NCI-H1048 (cell line): ENCODE results near the gene TMEM14C.

ENCODE experiments used
- DNase-seq: peaks from one replicate; lab custom pipeline; 2025; lab: John Stamatoyannopoulos, UW

Gene TMEM14C

DNA sequence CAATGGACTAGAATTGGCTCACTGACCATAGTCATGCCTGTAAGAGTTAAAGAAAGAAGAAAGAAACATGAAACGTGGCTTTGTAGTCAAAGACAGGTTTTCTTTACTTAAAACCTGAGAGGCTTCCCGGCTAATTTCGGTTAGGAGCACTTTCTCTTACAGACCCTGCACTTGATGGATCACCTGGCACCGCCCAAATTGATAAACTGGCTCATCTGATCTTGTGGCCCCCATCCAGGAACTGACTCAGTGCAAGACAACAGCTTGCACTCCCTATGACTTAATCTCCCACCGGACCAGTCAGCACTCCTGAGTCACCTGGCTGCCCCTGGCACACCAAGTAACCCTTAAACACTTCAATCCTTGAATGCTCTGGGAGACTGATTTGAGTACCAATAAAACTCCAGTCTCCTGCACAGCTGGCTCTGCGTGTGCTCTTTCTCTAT lies 37.0 kb downstream of the TMEM14C start:
- no peak for DNase-seq

DNA sequence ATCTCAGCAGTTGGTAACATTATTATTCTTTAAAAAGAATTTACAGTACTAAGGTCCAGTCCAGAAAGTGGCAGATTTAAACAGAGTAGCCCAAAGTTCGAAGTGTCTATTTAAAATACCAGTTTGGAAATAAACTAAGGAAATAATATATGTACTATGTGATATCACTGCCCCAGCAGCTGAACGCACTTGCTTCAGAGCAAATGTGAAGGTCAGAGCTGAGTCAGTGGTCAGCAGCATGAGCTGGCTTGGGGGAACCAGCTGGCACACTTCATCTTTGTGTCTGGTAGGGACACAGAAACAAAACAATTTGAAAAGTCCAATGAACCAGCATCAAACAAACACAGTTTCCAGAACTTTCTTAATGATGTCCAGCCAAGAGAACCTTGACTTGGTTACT lies 40.1 kb downstream of the TMEM14C start:
- DNase-seq = no peak

DNA sequence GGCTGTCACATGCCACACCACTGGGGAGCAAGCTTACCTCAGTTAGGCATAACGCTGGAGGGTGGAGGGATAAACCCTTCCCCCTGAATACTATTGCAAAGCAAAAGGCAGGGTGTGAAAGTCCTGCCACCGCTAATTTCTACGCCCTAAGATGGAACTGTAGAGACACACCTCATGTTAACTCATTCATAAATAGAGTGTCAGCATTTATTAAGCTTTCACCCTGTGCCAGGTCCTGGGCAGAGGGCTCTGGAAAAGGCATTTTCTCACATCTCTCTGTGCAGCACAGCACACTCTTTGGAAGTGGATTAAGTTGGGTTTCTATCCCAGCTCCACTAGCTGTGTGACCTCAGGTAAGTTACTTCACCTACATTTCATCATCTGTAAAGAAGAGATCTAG lies 46.5 kb downstream of the TMEM14C start:
- no peak for DNase-seq

DNA sequence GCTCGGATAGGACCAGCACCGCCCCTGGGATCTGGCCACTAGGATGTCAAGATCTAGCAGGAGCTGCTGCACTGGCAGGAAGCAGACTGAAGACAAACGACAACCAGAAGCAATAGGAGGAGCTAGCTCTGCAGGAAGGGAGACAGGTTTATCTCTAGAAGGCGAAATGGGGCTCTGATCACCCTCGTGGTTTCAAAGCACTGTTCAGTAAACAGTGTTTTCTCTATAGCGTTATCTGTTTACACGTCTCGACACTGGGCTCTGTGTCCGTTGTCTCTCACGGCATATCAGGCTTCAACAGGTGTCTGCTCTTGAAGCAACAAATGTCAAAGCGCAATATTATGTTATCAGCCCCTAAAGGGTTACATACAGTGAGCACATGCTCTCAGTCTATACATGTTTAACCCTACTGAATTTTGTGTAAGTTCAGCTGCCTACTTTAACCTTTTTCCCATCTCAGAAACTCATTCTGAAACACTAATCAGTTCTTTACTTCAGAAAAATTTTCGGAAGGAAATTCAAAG lies 48.6 kb downstream of the TMEM14C start:
- DNase-seq = no peak

DNA sequence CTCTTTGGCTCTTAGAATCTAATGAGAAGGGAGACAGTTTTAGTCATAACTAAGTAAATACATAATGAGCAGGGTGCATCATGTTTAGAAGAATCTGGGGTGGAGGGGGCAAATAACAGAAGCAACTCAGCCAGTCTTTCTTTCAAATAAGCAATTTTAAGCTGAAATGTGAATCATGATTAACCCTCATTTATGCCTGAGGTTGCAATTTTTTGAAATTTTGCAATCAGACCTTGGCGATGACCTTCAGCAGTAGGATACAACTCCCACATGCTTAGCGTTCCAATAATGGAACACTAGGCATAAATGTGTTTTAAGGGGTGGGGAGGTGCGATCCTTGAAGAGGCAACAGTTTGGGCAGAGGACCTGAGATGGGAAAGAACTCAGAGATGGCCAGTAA lies 55.4 kb downstream of the TMEM14C start:
- DNase-seq = no peak

DNA sequence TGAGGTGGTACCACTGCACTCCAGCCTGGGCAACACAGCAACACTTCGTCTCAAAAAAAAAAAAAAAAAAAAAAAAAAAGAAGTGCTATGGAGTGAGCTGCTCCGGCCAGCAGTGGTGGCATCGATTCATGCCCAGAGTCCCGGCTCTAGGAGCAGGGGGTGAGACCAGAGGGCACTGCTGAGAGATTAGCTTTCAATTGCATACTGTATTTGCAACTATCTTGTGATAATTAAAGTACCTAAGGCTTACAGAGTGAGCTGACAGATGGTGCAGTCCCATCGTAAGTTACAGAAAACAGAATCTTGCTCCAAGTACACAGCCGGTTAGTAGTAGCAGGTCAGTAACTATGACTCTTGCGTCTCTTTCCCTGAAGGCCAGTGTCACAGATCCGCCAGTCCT lies 56.2 kb downstream of the TMEM14C start:
- DNase-seq = no peak
